Uterus (tissue), 2 donors: ENCODE measurements around the gene SELPLG.

Source experiments
- CTCF ChIP-seq, 4 experiments: fragments of 200-600 bp in 2 of 4; fragments of 450-650 bp in 2 of 4; sonication (generic) in 2 of 4; IDR thresholded peaks; one replicate each; pipeline ENCODE4 v1.5.1; 2016 to 2019; ENCODE audit warnings: antibody characterized with exemption in 4 of 4, mild to moderate bottlenecking in 2 of 4, moderate library complexity in 1 of 4
- POLR2A ChIP-seq, 2 donors: fragments of 450-650 bp; IDR thresholded peaks; one replicate each; pipeline ENCODE4 v1.6.1; 2016; ENCODE audit warnings: antibody characterized with exemption in 2 of 2, mild to moderate bottlenecking in 1 of 2, moderate library complexity in 1 of 2

GRCh38 chr12:108598553-108599250 is 35.0 kb downstream of the SELPLG start:
- no peak for TF ChIP-seq CTCF (IDR thresholded peaks at IDR 0.05)
- no peak for TF ChIP-seq POLR2A (IDR thresholded peaks at IDR 0.05)
